DOHH2 (cell line): Measurements from ENCODE around the gene APBA2.

Experiments used
- H3F3A ChIP-seq: fragments of 200-600 bp; sonication (generic), shearing (Covaris generic); 2 replicates; pipeline ENCODE4 v1.6.0; 2016; ENCODE audit warnings: antibody characterized with exemption, mild to moderate bottlenecking; ENCODE audit not compliant: control insufficient read depth, insufficient read depth
- H3K27ac ChIP-seq: fragments of 200-600 bp; sonication (generic); 2 replicates; pipeline ENCODE4 v1.5.1; 2014; ENCODE audit warnings: low read depth, mild to moderate bottlenecking, low read length, moderate library complexity
- H3K27me3 ChIP-seq: fragments of 200-600 bp; sonication (generic); 2 replicates; pipeline ENCODE4 v1.6.1; 2014; ENCODE audit warnings: mild to moderate bottlenecking, low read length, mixed read lengths; ENCODE audit not compliant: control insufficient read depth
- H3K36me3 ChIP-seq: fragments of 200-600 bp; sonication (generic); 2 replicates; pipeline ENCODE4 v1.6.1; 2014; ENCODE audit warnings: mild to moderate bottlenecking, low read length, moderate library complexity, mixed read lengths; ENCODE audit not compliant: control insufficient read depth
- H3K4me1 ChIP-seq: fragments of 200-600 bp; sonication (generic); 2 replicates; pipeline ENCODE4 v1.6.1; 2014; ENCODE audit warnings: mild to moderate bottlenecking, low read length, mixed read lengths; ENCODE audit not compliant: control insufficient read depth
- H3K4me2 ChIP-seq: fragments of 200-600 bp; sonication (generic); 2 replicates; pipeline ENCODE4 v1.6.0; 2014; ENCODE audit warnings: mild to moderate bottlenecking, low read length, moderate library complexity
- H3K4me3 ChIP-seq: fragments of 200-600 bp; sonication (generic); 2 replicates; pipeline ENCODE4 v1.5.1; 2014; ENCODE audit warnings: mild to moderate bottlenecking, low read length, mixed read lengths
- H3K79me2 ChIP-seq: fragments of 200-600 bp; sonication (generic); 2 replicates; pipeline ENCODE4 v1.6.1; 2014; ENCODE audit warnings: mild to moderate bottlenecking, low read length, mixed read lengths; ENCODE audit not compliant: control insufficient read depth
- H3K9me2 ChIP-seq: fragments of 200-600 bp; sonication (generic); replicated peaks from 2 replicates; pipeline ENCODE4 v1.6.1; 2014; ENCODE audit warnings: mild to moderate bottlenecking, low read length, mixed read lengths; ENCODE audit not compliant: control insufficient read depth
- H3K9me3 ChIP-seq: fragments of 200-600 bp; sonication (generic); 2 replicates; pipeline ENCODE4 v1.6.1; 2014; ENCODE audit warnings: antibody characterized with exemption, low read length, mixed read lengths; ENCODE audit not compliant: control insufficient read depth, insufficient read depth
- H4K20me1 ChIP-seq: fragments of 200-600 bp; sonication (generic); 2 replicates; pipeline ENCODE4 v1.6.0; 2014; ENCODE audit warnings: low read depth, mild to moderate bottlenecking, antibody characterized with exemption, low read length, moderate library complexity; ENCODE audit not compliant: control insufficient read depth, insufficient read depth
- CTCF ChIP-seq: fragments of 200-600 bp; sonication (generic); IDR thresholded peaks from one replicate; pipeline ENCODE4 v1.5.1; 2014; ENCODE audit warnings: antibody characterized with exemption, mild to moderate bottlenecking, low read depth, low read length; ENCODE audit not compliant: poor library complexity, severe bottlenecking
- EZH2phosphoT487 ChIP-seq: fragments of 200-600 bp; sonication (generic); IDR thresholded peaks from 2 replicates; pipeline ENCODE4 v1.6.1; 2017; ENCODE audit warnings: borderline replicate concordance, mild to moderate bottlenecking, antibody characterized with exemption, low read length, moderate library complexity, mixed read lengths

APBA2 gene

GRCh38 chr15:29018120-29018805, 132.5 kb downstream of the APBA2 start:
- Histone ChIP-seq H3K4me2 (no peak overlapping the region), H3F3A (no peaks in the 10 kb centered on the region), H3K36me3 (no peaks in the 10 kb centered on the region), H4K20me1 (no peaks in the 10 kb centered on the region), H3K27ac (no peak overlapping the region), H3K79me2 (no peaks in the 10 kb centered on the region), H3K9me2 (no peaks in the 10 kb centered on the region), H3K27me3 (no peaks in the 10 kb centered on the region), H3K4me1 (no peaks in the 10 kb centered on the region), H3K9me3 (no peaks in the 10 kb centered on the region), H3K4me3 (no peak overlapping the region)
- TF ChIP-seq EZH2phosphoT487 (no peak), CTCF (no peak)

DNA sequence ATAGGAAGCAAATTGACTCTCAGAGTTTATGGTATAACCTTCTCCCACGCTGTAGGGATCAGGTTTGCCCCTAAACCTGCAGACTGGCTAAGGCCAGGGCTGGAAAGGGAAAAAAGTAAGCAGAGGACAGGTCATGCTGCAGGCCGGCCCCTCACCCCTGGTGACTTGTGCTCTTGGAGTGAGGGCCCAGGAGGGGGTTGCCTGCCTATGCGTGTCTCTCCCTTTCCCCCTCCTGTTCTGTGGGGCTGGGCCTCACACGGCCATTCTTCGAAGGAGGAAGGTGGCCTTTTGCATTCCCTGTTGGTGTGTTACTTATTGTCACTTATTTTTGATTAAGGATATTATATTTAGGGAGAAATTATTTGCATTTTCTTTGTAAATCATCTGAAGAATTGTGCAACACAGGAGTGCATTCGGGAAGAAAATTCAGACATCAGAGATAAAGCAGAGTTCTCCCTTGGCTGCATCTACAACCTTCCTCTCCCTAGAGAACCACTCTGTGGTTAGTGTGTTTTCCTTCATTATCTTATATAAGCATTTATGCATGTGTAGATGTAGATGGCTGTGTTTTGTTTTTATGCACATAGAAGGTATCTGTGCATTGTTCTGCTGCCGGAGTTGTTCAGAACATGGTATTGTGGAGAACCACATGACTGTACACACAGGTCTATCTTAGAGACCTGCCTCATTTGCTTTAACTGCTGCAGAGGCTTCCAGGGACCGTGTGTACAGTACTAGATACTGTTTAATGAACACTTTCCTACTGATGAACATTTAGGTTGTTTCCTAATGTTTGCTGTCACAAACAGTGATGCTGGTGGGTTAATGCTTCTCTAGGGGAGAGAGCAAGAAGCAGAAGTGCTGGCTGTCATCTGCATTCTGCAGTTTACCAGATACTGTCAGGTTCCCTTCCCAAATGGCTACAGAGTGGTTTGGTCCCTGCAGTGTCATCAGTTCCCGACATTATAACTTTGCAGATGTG, 133.5 kb downstream of the APBA2 start:
- no peaks in the 10 kb centered on the region for H4K20me1 ChIP-seq
- no peaks in the 10 kb centered on the region for H3K4me1 ChIP-seq
- H3K9me2 ChIP-seq: no peaks in the 10 kb centered on the region
- H3F3A ChIP-seq: no peaks in the 10 kb centered on the region
- no peak overlapping the region for H3K4me2 ChIP-seq
- TF ChIP-seq EZH2phosphoT487 (no peak), CTCF (no peak)
- H3K9me3 ChIP-seq: no peaks in the 10 kb centered on the region
- no peak overlapping the region for H3K27ac ChIP-seq
- H3K27me3 ChIP-seq: no peaks in the 10 kb centered on the region
- no peak overlapping the region for H3K4me3 ChIP-seq
- H3K79me2 ChIP-seq: no peaks in the 10 kb centered on the region
- no peaks in the 10 kb centered on the region for H3K36me3 ChIP-seq

DNA sequence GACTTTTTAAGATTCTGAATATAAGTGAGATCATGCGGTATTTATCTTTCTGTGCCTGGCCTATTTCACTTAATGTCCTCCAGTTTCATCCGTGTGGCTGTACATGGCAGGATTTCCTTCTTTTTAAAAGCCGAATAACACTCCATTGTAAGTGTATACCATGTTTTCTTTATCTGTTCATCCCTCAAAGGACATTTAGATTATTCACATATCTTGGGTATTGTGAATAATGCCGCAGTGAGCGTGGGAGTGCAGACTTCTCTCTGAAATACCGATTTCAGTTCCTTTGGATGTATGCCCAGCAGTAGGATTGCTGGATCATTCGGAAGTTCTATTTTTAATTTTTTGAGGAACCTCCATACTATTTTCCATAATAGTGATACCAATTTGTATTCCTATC, 136.1 kb downstream of the APBA2 start:
- H3K79me2 ChIP-seq: no peaks in the 10 kb centered on the region
- H3K27ac ChIP-seq: no peak overlapping the region
- H3K36me3 ChIP-seq: no peaks in the 10 kb centered on the region
- H4K20me1 ChIP-seq: no peaks in the 10 kb centered on the region
- no peaks in the 10 kb centered on the region for H3K4me1 ChIP-seq
- no peak overlapping the region for H3K4me2 ChIP-seq
- TF ChIP-seq EZH2phosphoT487 (no peak), CTCF (no peak)
- no peaks in the 10 kb centered on the region for H3K27me3 ChIP-seq
- H3K4me3 ChIP-seq: no peak overlapping the region
- no peaks in the 10 kb centered on the region for H3F3A ChIP-seq
- no peaks in the 10 kb centered on the region for H3K9me2 ChIP-seq
- no peaks in the 10 kb centered on the region for H3K9me3 ChIP-seq
